GM19324 (cell line): ENCODE results near the gene CRLF2.
"Not testable (repeated sequence)": the region's sequence is repeated elsewhere in the genome, so short reads cannot be mapped to it uniquely, and the experiment has no call there.

Source experiments
- ATAC-seq: cut with Tn5 transposase; IDR thresholded peaks from one replicate; pipeline ENCODE4 v1.9.1; 2021; ENCODE audit warnings: mild to moderate bottlenecking, moderate library complexity; ENCODE audit not compliant: unreplicated experiment, low FRiP score

The CRLF2 gene

GRCh38 chrX:1212532-1212931 lies at the start of gene CRLF2:
CRLF2 (minus strand) TSS chrX:1212649; CDS start chrX:1212634, 15 bp downstream.
- no peak for ATAC-seq

- ATAC-seq = not testable (repeated sequence)
Observed at GRCh38 chrX:1261771-1262170, 49.3 kb upstream of the CRLF2 start.

- no peak for ATAC-seq
Observed at GRCh38 chrX:1261285-1261684, 48.8 kb upstream of the CRLF2 start.

GRCh38 chrX:1252861-1253260 lies 40.4 kb upstream of the CRLF2 start:
- ATAC-seq = no peak

- ATAC-seq = no peak
Observed at GRCh38 chrX:1249101-1249887, 36.8 kb upstream of the CRLF2 start.

- ATAC-seq = no peak
Observed at GRCh38 chrX:1248331-1249061, 36.0 kb upstream of the CRLF2 start.

- ATAC-seq = no peak
Observed at GRCh38 chrX:1246816-1247215, 34.4 kb upstream of the CRLF2 start.

GRCh38 chrX:1244164-1245076 lies 32.0 kb upstream of the CRLF2 start:
- no peak for ATAC-seq

- ATAC-seq = no peak
Observed at GRCh38 chrX:1242891-1243402, 30.5 kb upstream of the CRLF2 start.

- ATAC-seq = not testable (repeated sequence)
Observed at GRCh38 chrX:1240551-1240950, 28.1 kb upstream of the CRLF2 start.

- no peak for ATAC-seq
Observed at GRCh38 chrX:1239681-1240142, 27.3 kb upstream of the CRLF2 start.

- no peak for ATAC-seq
Observed at GRCh38 chrX:1231850-1232465, 19.5 kb upstream of the CRLF2 start.

- not testable (repeated sequence) for ATAC-seq
Observed at GRCh38 chrX:1228101-1228500, 15.7 kb upstream of the CRLF2 start.

- no peak for ATAC-seq
Observed at GRCh38 chrX:1226249-1226648, 13.8 kb upstream of the CRLF2 start.

- no peak for ATAC-seq
Observed at GRCh38 chrX:1224954-1225353, 12.5 kb upstream of the CRLF2 start.

GRCh38 chrX:1223242-1223600 lies 10.8 kb upstream of the CRLF2 start:
- no peak for ATAC-seq

- no peak for ATAC-seq
Observed at GRCh38 chrX:1222531-1223241, 10.2 kb upstream of the CRLF2 start.

- no peak for ATAC-seq
Observed at GRCh38 chrX:1221296-1221845, 8.9 kb upstream of the CRLF2 start.

- ATAC-seq = no peak
Observed at GRCh38 chrX:1218286-1218685, 5.8 kb upstream of the CRLF2 start.
